Measurements from ENCODE around the gene SFMBT2.
"Not testable (repeated sequence)": the region's sequence is repeated elsewhere in the genome, so short reads cannot be mapped to it uniquely, and the experiment has no call there.

Gene SFMBT2

DNA sequence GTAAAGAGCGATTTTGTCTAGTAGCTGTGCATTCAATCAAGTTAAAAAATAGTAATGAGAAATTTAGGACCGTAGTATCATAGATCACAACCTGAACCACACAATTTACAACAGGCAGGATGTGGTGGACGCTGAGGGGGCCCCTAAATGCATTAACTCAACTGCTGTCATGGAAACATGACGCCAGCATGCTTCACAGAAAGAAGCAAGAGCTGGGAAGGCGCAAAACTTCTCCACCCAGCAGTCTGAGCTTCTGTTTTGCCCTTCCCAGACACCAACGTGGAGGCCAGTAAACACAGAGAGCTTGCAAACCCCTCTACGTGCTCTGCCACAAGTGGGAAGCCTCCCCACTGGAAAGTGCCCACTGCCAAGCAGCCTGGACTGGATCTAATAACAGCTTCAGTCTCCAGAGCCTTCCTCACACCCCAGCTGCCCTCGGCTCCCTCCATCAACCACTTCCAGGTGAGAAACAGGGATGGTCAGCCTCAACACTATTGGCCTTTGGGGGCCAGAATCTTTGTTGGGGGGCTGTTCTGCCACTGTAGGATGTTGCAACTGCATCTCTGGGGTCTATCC is 151.8 kb downstream of the SFMBT2 start:
- peak; percentile 35 for DNase-seq

DNA sequence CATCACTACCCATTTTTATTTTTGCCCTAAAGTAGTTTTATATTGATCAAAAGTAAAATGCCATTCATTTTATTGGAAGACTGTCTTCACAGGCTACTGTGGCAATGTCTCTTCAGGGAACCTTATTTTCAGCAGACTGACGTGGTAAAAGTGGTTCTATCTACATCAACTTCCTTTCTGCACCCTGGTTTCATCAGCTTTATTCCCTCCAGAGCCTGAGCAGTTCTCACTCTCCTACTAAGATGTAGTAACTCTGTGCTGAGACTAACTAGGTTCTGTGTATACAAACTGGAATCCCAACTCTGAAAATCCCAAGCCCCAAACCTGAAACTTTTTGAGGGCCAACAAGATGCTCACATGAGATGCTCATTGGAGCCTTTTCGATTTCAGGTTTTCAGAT is 155.3 kb downstream of the SFMBT2 start:
- no peak for DNase-seq

- no peak for DNase-seq
Measured at GRCh38 chr10:7251696-7252465, 159.0 kb downstream of the SFMBT2 start.

DNA sequence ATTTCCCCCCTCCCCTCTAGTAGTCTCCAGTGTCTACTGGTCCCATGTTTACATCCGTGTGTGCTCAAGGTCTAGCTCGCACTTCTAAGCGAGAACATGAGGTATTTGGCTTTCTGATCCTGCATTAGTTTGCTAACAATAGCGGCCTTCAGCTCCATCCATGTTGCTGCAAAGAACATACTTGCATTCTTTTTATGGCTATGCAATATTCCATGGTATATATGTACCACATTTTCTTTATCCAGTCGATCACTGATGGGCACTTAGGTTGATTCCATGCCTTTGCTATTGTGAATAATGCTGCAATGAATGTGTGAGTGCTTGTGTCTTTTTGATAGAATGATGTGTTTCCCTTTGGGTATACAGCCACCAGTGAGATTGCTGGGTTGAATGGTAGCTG is 160.6 kb downstream of the SFMBT2 start:
- DNase-seq = no peak

DNA sequence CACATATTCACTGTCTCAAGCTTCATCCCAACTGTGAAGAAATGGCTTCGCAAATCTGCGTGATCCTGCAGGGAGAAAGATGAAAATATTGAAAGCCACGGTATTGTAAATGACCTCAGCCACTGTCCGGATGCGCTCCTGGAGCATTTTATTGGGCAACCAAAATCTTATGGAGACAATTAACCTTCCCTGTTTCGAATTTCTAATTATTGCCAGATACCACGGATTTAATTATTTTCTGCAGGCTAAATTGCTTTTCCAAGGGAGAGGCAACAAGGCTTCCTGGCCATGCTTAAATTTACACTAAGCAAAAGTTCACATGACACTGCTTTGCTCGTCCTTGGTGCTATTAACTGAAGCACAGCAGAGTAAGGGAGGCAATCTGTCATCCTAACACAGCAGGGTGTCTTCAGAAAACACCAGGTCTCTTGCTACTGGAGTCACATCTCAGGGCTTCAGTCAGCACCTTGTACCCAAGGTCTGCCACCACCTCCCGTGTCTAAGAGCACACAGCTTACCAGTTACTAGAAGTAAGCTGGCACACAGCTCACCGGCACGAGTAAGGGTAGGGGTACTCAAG is 162.2 kb downstream of the SFMBT2 start:
- DNase-seq = no peak

DNA sequence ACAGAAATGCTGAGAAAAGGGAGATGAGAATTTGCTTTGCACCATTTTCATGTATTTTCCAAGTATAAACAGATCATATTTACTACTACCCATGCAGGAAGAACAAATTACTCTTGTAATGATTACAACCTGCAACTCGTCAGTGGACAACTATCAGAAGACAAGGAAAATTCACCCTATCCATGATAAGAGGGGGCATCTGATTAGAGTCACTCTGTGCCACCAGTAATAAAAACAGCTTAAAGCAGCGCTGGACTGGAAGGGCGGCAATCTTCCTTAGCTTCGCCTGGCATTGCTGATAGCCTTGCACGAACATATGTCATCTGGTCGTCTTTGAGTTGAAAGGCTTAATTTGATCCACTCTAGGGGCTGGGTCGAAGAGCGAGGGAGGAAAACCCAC is 162.7 kb downstream of the SFMBT2 start:
- DNase-seq = no peak

DNA sequence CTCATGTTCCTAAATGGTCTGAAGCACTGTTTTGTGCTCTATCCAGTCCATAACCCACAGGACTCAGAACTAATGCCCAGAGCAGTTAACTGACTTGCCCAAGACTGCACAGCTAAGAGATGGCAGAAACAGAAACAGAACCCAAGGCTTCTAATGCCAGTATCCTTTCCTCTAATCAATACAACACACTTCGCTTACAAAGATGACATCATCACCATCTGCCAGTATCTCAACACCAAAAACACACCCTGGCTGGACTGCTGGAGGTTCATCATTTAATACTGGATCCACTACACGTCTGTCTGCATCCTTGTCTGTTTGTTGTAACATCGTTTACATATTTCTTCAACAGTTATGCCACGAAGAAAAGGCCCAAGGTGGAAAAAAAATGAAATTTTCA is 165.3 kb downstream of the SFMBT2 start:
- DNase-seq = no peak

DNA sequence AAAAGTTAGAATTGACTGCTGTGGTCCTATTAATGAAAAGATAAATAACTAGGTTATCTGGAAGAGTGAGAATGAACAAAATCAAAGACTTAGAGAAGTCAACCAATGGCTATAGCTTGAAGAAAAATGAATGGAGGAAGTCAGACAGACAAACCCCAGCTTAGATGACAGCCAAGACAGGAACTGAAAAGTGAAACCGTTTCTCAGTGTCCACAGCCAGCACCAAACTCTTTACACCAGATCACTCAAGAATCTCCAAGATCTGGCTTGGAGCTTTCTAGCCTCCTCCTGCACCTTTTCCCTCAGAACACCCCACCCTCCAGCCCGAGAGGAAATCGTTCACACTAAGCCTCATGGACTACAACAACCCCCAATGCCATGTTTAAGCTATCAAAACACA is 167.0 kb downstream of the SFMBT2 start:
- no peak for DNase-seq

GRCh38 chr10:7243139-7243538 is 167.7 kb downstream of the SFMBT2 start:
- DNase-seq = no peak

GRCh38 chr10:7239312-7239985 is 171.4 kb downstream of the SFMBT2 start:
- DNase-seq = no peak

DNA sequence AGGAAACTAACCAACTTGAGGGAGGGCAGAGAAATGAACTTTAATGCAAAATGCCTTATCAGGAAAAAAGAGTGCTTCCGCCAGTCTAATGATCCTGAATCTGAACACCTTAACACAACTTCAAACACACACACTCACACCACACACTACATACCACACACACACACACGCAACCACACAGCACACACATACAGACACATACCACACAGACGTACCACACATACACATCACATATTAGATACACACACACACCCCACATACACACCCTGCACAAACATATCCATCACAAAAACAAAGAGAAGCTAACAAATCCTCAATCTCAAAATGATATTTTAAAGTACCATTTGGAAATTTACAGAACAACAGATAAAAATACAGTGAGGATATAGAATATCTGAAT is 175.5 kb downstream of the SFMBT2 start:
- no peak for DNase-seq

GRCh38 chr10:7234109-7234508 is 176.7 kb downstream of the SFMBT2 start:
- DNase-seq = no peak

GRCh38 chr10:7233259-7233991 is 177.4 kb downstream of the SFMBT2 start:
- no peak for DNase-seq

DNA sequence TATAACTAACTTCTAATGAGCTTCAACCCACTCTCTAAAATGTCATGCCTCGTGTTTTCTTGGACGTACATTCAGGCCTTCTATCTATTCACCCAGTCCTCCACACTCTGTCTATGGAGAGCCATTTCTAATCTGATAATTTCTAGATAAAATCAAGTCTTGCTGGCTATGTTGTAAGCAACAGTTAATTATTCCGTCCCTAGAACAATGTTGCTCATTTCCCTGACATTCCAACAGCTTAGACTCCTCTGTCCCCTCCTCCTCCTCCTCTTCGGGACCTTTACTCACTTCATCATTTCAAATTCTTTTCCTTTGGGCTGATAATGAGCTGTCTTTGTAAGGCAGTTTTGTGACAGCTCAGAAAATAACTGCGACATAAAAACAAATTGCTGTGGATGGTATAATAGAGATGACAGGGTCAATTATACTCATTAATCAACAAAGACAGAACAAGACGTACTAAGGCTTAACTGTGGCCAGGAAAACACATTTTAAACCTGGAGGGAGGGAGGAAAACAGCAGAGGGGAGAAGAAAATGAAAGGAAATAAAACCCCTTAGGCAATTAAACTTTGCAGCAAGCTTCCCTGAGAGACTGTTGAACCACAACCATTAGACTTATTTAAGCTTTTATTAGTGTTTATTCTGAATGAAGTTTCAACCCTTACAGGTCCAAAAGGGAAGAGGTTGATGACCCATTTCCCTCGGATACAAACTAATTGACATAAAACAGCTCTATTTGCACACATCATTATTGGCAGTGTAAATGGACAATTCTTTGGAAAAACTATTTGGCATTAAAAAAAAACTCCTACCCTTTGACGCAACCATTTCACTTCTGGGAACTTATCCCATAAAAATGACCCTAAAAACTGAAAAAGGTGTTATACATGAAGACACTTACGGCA is 179.1 kb downstream of the SFMBT2 start:
- DNase-seq = no peak

DNA sequence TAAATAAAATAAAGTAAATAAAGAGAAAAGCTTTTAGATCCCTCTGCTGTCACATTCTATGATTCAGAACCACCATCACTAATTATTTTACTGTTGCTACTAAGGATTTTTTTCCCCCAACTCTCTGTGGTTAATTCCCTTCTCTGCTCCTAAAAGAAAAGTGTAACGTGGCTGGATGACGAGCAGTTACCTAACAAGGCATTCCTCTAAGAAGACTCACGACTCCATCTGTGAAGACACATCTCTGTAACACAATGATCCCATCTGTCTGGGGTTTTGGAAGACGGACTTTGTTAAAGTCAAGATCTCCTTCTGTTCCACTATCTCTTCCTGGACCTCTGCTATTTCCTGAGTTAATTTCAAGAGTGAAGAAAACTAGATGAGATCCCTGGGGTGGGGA is 179.9 kb downstream of the SFMBT2 start:
- DNase-seq = no peak

GRCh38 chr10:7230036-7230435 is 180.8 kb downstream of the SFMBT2 start:
- DNase-seq = no peak

- DNase-seq = no peak
Measured at GRCh38 chr10:7225133-7225532, 185.7 kb downstream of the SFMBT2 start.

- no peak for DNase-seq
Measured at GRCh38 chr10:7218968-7219367, 191.9 kb downstream of the SFMBT2 start.

DNA sequence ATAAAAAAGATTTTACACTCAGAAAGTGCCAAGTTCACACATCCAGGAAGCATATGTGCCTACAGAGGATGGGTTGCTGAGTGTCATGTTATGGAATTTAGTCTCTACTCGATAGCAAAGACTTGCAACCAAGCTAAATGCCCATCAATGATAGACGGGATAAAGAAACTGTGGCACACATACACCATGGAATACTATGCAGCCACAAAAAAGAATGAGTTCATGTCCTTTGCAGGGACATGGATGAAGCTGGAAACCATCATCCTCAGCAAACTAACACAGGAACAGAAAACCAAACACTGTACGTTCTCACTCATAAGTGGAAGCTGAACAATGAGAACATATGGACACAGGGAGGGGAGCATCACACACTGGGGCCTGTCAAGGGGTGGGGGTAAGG is 198.1 kb downstream of the SFMBT2 start:
- not testable (repeated sequence) for DNase-seq

GRCh38 chr10:7211857-7212577 is 198.8 kb downstream of the SFMBT2 start:
- DNase-seq = no peak

- DNase-seq = no peak
Measured at GRCh38 chr10:7210516-7210915, 200.3 kb downstream of the SFMBT2 start.
